ENCODE data around the gene MRPL40. TPM values are rescaled to one million over a fixed set of nuclear protein-coding genes. Genes with fewer than 3 reads are reported as not detected.

The MRPL40 gene
- total and polyA plus RNA-seq, 9 donors: 21.1 to 46.9 (median 28.8) TPM

DNA sequence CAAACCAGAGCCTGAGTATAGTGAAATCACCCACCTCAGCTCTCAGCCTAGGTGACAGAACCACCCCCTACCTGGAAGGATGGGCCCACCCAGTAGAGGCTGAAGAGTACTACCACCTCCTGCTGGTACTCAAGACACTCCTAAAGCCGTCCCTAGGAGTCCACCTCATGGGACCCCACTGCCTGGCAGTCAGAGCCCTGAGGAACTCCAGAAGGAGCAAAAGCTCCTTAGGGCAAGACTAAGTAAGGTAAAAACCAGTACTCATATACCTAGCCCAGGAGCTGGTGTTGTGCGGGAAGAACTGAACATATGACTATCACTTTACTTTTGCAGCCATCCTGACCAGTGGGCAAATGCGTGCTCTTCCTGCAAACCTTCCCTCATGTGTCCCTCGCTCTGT lies 37.1 kb upstream of the MRPL40 start:
- Histone ChIP-seq H3K9me3 (no peaks in the 10 kb centered on the region), H3K4me3 (no peak overlapping the region), H3K27ac (no peak overlapping the region), H3K36me3 (no peaks in the 10 kb centered on the region), H3K27me3 (no peaks in the 10 kb centered on the region), H3K4me1 (ENCODE audit: insufficient read depth) (no peaks in the 10 kb centered on the region)
- WGBS, 3 donors: 88 to 96% (median 92%) methylated on average over 4 of the region's 4 CpGs
- no peak for DNase-seq
- no peak for TF ChIP-seq EP300 (IDR thresholded peaks at IDR 0.05)
- TF ChIP-seq, protein P1, sequence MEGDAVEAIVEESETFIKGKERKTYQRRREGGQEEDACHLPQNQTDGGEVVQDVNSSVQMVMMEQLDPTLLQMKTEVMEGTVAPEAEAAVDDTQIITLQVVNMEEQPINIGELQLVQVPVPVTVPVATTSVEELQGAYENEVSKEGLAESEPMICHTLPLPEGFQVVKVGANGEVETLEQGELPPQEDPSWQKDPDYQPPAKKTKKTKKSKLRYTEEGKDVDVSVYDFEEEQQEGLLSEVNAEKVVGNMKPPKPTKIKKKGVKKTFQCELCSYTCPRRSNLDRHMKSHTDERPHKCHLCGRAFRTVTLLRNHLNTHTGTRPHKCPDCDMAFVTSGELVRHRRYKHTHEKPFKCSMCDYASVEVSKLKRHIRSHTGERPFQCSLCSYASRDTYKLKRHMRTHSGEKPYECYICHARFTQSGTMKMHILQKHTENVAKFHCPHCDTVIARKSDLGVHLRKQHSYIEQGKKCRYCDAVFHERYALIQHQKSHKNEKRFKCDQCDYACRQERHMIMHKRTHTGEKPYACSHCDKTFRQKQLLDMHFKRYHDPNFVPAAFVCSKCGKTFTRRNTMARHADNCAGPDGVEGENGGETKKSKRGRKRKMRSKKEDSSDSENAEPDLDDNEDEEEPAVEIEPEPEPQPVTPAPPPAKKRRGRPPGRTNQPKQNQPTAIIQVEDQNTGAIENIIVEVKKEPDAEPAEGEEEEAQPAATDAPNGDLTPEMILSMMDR (IDR thresholded peaks at IDR 0.05): no peak
- TF ChIP-seq POLR2A (IDR thresholded peaks at IDR 0.05): no peak
- intact Hi-C loops (cut with DNase I): no loop called here

DNA sequence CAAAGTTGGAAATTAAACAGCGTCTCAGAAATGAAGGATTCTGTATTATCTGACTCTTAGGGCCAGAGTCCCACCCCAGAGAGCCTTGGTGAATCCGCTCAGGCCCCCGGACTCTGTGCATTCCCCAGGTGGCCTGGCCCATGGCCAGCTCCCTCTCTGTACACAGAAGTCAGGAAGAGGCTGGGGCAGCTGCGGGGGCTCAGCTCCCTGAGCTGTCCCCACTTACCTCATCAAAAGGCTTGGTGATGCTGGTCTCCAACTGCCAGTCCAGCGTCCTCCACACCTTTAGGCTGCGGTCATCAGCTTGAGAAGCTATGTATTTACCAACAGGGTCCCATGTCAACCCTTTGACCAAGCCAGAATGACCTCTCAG lies 35.8 kb upstream of the MRPL40 start:
- DNase-seq: no peak
- 62 to 68% (median 68%) methylated on average over 6 of the region's 6 CpGs for WGBS, 3 donors

GRCh38 chr22:19396934-19397733 lies 35.2 kb upstream of the MRPL40 start:
- Histone ChIP-seq H3K27me3 (no peaks in the 10 kb centered on the region), H3K27ac (no peak overlapping the region), H3K36me3 (no peaks in the 10 kb centered on the region), H3K9me3 (no peaks in the 10 kb centered on the region), H3K4me1 (ENCODE audit: insufficient read depth) (no peaks in the 10 kb centered on the region), H3K4me3 (no peak overlapping the region)
- intact Hi-C loops (cut with DNase I): no loop called here
- no peak for DNase-seq
- TF ChIP-seq POLR2A (IDR thresholded peaks at IDR 0.05) (no peak), EP300 (IDR thresholded peaks at IDR 0.05) (no peak)
- WGBS, 3 donors: 80 to 91% (median 81%) methylated on average over 6 of the region's 6 CpGs

More for the DNA sequence above, 35.8 kb upstream of the MRPL40 start:
- H3K9me3 ChIP-seq: no peaks in the 10 kb centered on the region
- intact Hi-C loops (cut with DNase I): no loop called here
- TF ChIP-seq EP300 (IDR thresholded peaks at IDR 0.05): no peak
- H3K27me3 ChIP-seq: no peaks in the 10 kb centered on the region
- no peaks in the 10 kb centered on the region for H3K4me1 ChIP-seq (ENCODE audit: insufficient read depth)
- H3K36me3 ChIP-seq: no peaks in the 10 kb centered on the region
- H3K4me3 ChIP-seq: no peak overlapping the region
- H3K27ac ChIP-seq: no peak overlapping the region

GRCh38 chr22:19397734-19398104 lies 34.6 kb upstream of the MRPL40 start:
- no peak overlapping the region for H3K27ac ChIP-seq
- no peaks in the 10 kb centered on the region for H3K27me3 ChIP-seq
- no peaks in the 10 kb centered on the region for H3K4me1 ChIP-seq (ENCODE audit: insufficient read depth)
- H3K36me3 ChIP-seq: no peaks in the 10 kb centered on the region
- TF ChIP-seq, protein P1 (IDR thresholded peaks at IDR 0.05): no peak
- TF ChIP-seq EP300 (IDR thresholded peaks at IDR 0.05): no peak
- TF ChIP-seq POLR2A (IDR thresholded peaks at IDR 0.05): no peak
- 74 to 87% (median 84%) methylated on average over 3 of the region's 3 CpGs for WGBS, 3 donors
- intact Hi-C loops (cut with DNase I): no loop called here
- DNase-seq: no peak
- no peak overlapping the region for H3K4me3 ChIP-seq
- no peaks in the 10 kb centered on the region for H3K9me3 ChIP-seq

- no peak overlapping the region for H3K27ac ChIP-seq
- 66 to 75% (median 69%) methylated on average over 6 of the region's 6 CpGs for WGBS, 3 donors
- intact Hi-C loops (cut with DNase I): no loop called here
- no peaks in the 10 kb centered on the region for H3K9me3 ChIP-seq
- TF ChIP-seq EP300 (IDR thresholded peaks at IDR 0.05): no peak
- no peak for TF ChIP-seq POLR2A (IDR thresholded peaks at IDR 0.05)
- TF ChIP-seq, protein P1 (IDR thresholded peaks at IDR 0.05): no peak
- H3K27me3 ChIP-seq: no peaks in the 10 kb centered on the region
- no peaks in the 10 kb centered on the region for H3K4me1 ChIP-seq (ENCODE audit: insufficient read depth)
- H3K4me3 ChIP-seq: no peak overlapping the region
- H3K36me3 ChIP-seq: no peaks in the 10 kb centered on the region
- DNase-seq: no peak
Observed at GRCh38 chr22:19398206-19398605, 34.1 kb upstream of the MRPL40 start.
